ENCODE measurements around the gene PHTF1. TPM values are rescaled to one million over a fixed set of nuclear protein-coding genes. Genes with fewer than 3 reads are reported as not detected.
"Not testable (repeated sequence)": the region's sequence is repeated elsewhere in the genome, so short reads cannot be mapped to it uniquely, and the experiment has no call there.

Gene PHTF1
- polyA plus RNA-seq, 1 donor (not counting 4 experiments of a cell fraction or from before 2014, with no cell fraction given): 6.8 TPM

DNA sequence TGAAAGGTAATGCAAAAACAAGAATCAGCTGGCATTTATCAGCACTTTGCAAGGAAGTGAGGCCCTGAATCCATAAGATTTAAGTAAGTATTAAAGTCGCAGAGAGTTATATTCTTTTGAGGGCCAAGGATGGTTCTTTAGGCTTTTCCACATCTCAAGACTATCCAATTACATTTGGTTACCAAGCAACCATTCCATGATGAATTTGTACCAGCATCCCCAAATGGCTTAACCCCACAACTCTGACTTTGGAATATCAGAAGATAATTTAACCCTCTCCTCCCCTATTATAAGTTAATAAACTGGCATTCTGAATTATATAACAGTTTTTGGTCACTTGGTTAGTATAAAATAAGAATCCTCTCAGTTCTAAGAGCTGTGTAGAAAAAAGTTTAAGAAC lies 2.8 kb downstream of the PHTF1 start:
- Histone ChIP-seq H4K20me1 (ENCODE audit: control insufficient read depth, extremely low read depth, insufficient read depth, low read length) (no peaks in the 10 kb centered on the region), H2AFZ (ENCODE audit: control insufficient read depth, low read length) (no peak overlapping the region), H3K79me2 (ENCODE audit: control insufficient read depth, insufficient read depth, low read length) (peaks cover 2% of the 10 kb centered on the region), H3K27me3 (ENCODE audit: control insufficient read depth, extremely low read depth, insufficient read depth, low read length) (no peaks in the 10 kb centered on the region), H3K4me2 (ENCODE audit: control insufficient read depth, extremely low read depth, insufficient read depth, low read depth, low read length) (no peak overlapping the region), H3K27ac (ENCODE audit: control insufficient read depth, insufficient read depth, low read length) (no peak overlapping the region), H3K4me3 (ENCODE audit: control insufficient read depth in 2 of 3, extremely low read depth in 1 of 3, insufficient read depth in 2 of 3, low read depth in 1 of 3, low read length in 3 of 3) (no peak overlapping the region), H3K9me1 (ENCODE audit: control insufficient read depth, extremely low read depth, insufficient read depth, low read length) (no peaks in the 10 kb centered on the region), H3K36me3 (ENCODE audit: control insufficient read depth in 2 of 2, extremely low read depth in 1 of 2, insufficient read depth in 2 of 2, low read length in 2 of 2) (peaks cover 0 to 1% of the 10 kb centered on the region in 2 experiments), H3K4me1 (ENCODE audit: control insufficient read depth, extremely low read depth, insufficient read depth, low read length) (peaks cover 8% of the 10 kb centered on the region), H3K9me3 (ENCODE audit: control insufficient read depth, low read depth, low read length) (no peaks in the 10 kb centered on the region), H3K9ac (ENCODE audit: control insufficient read depth, extremely low read depth, insufficient read depth, low read length) (no peak overlapping the region)
- FAIRE-seq (no peak), DNase-seq (ENCODE audit: low read depth, low spot score) (no peak)
- TF ChIP-seq, protein P1, sequence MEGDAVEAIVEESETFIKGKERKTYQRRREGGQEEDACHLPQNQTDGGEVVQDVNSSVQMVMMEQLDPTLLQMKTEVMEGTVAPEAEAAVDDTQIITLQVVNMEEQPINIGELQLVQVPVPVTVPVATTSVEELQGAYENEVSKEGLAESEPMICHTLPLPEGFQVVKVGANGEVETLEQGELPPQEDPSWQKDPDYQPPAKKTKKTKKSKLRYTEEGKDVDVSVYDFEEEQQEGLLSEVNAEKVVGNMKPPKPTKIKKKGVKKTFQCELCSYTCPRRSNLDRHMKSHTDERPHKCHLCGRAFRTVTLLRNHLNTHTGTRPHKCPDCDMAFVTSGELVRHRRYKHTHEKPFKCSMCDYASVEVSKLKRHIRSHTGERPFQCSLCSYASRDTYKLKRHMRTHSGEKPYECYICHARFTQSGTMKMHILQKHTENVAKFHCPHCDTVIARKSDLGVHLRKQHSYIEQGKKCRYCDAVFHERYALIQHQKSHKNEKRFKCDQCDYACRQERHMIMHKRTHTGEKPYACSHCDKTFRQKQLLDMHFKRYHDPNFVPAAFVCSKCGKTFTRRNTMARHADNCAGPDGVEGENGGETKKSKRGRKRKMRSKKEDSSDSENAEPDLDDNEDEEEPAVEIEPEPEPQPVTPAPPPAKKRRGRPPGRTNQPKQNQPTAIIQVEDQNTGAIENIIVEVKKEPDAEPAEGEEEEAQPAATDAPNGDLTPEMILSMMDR (optimal IDR thresholded peaks at IDR 0.05 in 1 of 3, IDR thresholded peaks at IDR 0.05 in 1 of 3, conservative IDR thresholded peaks at IDR 0.05 in 1 of 3; ENCODE audit: extremely low read depth in 1 of 3, insufficient read depth in 2 of 3, low read length in 3 of 3): no peak
- TF ChIP-seq EZH2 (IDR thresholded peaks at IDR 0.05; ENCODE audit: low read length): no peak
- dilution Hi-C loops (cut with MboI; ENCODE audit: extremely low pct_ligation_motif_present, low sequenced_read_pairs): no loop called here

DNA sequence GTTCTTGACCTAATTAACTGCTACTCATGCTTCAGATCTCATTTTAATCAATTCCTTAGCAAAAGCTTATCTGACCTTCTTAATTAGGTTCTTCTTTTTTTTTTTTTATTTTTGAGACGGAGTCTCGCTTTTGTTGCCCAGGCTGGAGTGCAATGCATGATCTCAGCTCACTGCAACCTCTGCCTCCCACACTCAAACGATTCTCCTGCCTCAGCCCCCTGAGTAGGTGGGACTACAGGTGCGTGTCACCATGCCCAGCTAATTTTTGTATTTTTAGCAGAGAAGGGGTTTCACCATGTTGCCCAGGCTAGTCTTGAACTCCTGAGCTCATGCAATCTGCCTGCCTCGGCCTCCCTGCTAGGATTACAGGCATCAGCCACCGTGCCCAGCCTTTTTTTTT lies 6.0 kb downstream of the PHTF1 start:
- dilution Hi-C loops (cut with MboI; ENCODE audit: extremely low pct_ligation_motif_present, low sequenced_read_pairs); FAIRE-seq: not testable (repeated sequence)

DNA sequence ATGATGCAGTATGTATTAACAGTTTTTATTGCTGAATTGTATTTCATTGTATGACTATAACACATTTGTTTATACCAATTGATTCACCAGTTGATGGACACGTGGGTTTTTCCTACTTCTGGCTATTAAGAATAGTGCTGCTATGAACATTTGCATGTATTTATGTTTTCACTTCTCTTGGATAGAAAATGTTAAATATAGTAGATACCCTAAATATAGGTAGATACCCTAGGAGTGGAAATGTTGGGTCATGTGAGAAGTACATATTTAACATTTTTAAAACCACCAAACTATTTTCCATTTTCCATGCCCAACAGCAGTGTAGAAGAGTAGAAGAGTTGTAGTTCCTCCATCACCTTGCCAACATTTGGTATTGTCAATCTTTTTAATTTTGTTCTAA lies 7.8 kb downstream of the PHTF1 start:
- Histone ChIP-seq H3K4me2 (ENCODE audit: control insufficient read depth, extremely low read depth, insufficient read depth, low read depth, low read length) (no peak overlapping the region), H3K9me1 (ENCODE audit: control insufficient read depth, extremely low read depth, insufficient read depth, low read length) (no peaks in the 10 kb centered on the region), H4K20me1 (ENCODE audit: control insufficient read depth, extremely low read depth, insufficient read depth, low read length) (no peaks in the 10 kb centered on the region), H3K4me3 (ENCODE audit: control insufficient read depth in 2 of 3, extremely low read depth in 1 of 3, insufficient read depth in 2 of 3, low read depth in 1 of 3, low read length in 3 of 3) (no peak overlapping the region), H3K36me3 (ENCODE audit: control insufficient read depth in 2 of 2, extremely low read depth in 1 of 2, insufficient read depth in 2 of 2, low read length in 2 of 2) (no peaks in the 10 kb centered on the region), H3K4me1 (ENCODE audit: control insufficient read depth, extremely low read depth, insufficient read depth, low read length) (peaks cover 7% of the 10 kb centered on the region), H3K27ac (ENCODE audit: control insufficient read depth, insufficient read depth, low read length) (no peak overlapping the region), H2AFZ (ENCODE audit: control insufficient read depth, low read length) (no peak overlapping the region), H3K9me3 (ENCODE audit: control insufficient read depth, low read depth, low read length) (no peaks in the 10 kb centered on the region), H3K79me2 (ENCODE audit: control insufficient read depth, insufficient read depth, low read length) (no peaks in the 10 kb centered on the region), H3K27me3 (ENCODE audit: control insufficient read depth, extremely low read depth, insufficient read depth, low read length) (no peaks in the 10 kb centered on the region), H3K9ac (ENCODE audit: control insufficient read depth, extremely low read depth, insufficient read depth, low read length) (no peak overlapping the region)
- dilution Hi-C loops (cut with MboI; ENCODE audit: extremely low pct_ligation_motif_present, low sequenced_read_pairs): no loop called here
- FAIRE-seq (no peak), DNase-seq (ENCODE audit: low read depth, low spot score) (no peak)
- TF ChIP-seq, protein P1 (optimal IDR thresholded peaks at IDR 0.05 in 1 of 3, IDR thresholded peaks at IDR 0.05 in 1 of 3, conservative IDR thresholded peaks at IDR 0.05 in 1 of 3; ENCODE audit: extremely low read depth in 1 of 3, insufficient read depth in 2 of 3, low read length in 3 of 3): no peak
- no peak for TF ChIP-seq EZH2 (IDR thresholded peaks at IDR 0.05; ENCODE audit: low read length)

More for the DNA sequence above, 6.0 kb downstream of the PHTF1 start:
- H3K4me3 ChIP-seq (ENCODE audit: control insufficient read depth in 2 of 3, extremely low read depth in 1 of 3, insufficient read depth in 2 of 3, low read depth in 1 of 3, low read length in 3 of 3); H3K79me2 ChIP-seq (ENCODE audit: control insufficient read depth, insufficient read depth, low read length); H3K27me3 ChIP-seq (ENCODE audit: control insufficient read depth, extremely low read depth, insufficient read depth, low read length); H3K4me1 ChIP-seq (ENCODE audit: control insufficient read depth, extremely low read depth, insufficient read depth, low read length); H3K9me1 ChIP-seq (ENCODE audit: control insufficient read depth, extremely low read depth, insufficient read depth, low read length); H2AFZ ChIP-seq (ENCODE audit: control insufficient read depth, low read length); DNase-seq (ENCODE audit: low read depth, low spot score); H4K20me1 ChIP-seq (ENCODE audit: control insufficient read depth, extremely low read depth, insufficient read depth, low read length); H3K27ac ChIP-seq (ENCODE audit: control insufficient read depth, insufficient read depth, low read length); H3K9ac ChIP-seq (ENCODE audit: control insufficient read depth, extremely low read depth, insufficient read depth, low read length); H3K36me3 ChIP-seq (ENCODE audit: control insufficient read depth in 2 of 2, extremely low read depth in 1 of 2, insufficient read depth in 2 of 2, low read length in 2 of 2); H3K4me2 ChIP-seq (ENCODE audit: control insufficient read depth, extremely low read depth, insufficient read depth, low read depth, low read length); H3K9me3 ChIP-seq (ENCODE audit: control insufficient read depth, low read depth, low read length): not testable (repeated sequence)

All from keratinocyte (primary cell).